GM12878 (cell line): ENCODE results near the gene NIPAL3. TPM values are rescaled to one million over a fixed set of nuclear protein-coding genes. Genes with fewer than 3 reads are reported as not detected.

Source experiments
- ATAC-seq: fragments of 200-7000 bp; cut with Tn5 transposase; 3 replicates; pipeline ENCODE4 v1.9.1; 2020; ENCODE audit warnings: mild to moderate bottlenecking, moderate library complexity
- BruUV-seq: library from RNA; stranded (reverse); fragments of 400-500 nt; replicated peaks from 2 replicates; lab custom pipeline; 2021; lab: Mats Ljungman, UMichigan
- CTCF ChIA-PET: fragments of 300-600 bp; sonication (Branson Sonifier 250); formaldehyde crosslinking; extraction: SDS; loops from one replicate; lab custom pipeline; 2021; ENCODE audit warnings: inconsistent platforms; lab: Yijun Ruan, JAX
- POLR2A ChIA-PET: fragments of 350-600 bp; formaldehyde crosslinking; extraction: SDS; loops from one replicate; lab custom pipeline; 2021; ENCODE audit warnings: inconsistent platforms; lab: Charles Lee
- RAD21 ChIA-PET: fragments of 300-600 bp; sonication (Branson Sonifier 250); formaldehyde crosslinking; loops from one replicate; lab custom pipeline; 2023; ENCODE audit warnings: antibody characterized with exemption; ENCODE audit not compliant: unreplicated experiment; lab: Charles Lee
- SMC1A ChIA-PET: fragments of 300-600 bp; sonication (Branson Sonifier 250); formaldehyde crosslinking; loops from one replicate; lab custom pipeline; 2023; ENCODE audit not compliant: unreplicated experiment, uncharacterized antibody; lab: Charles Lee
- DNase-seq: peaks from one replicate; pipeline ENCODE4 v3.0.0-alpha.2; 2011; ENCODE audit warnings: low read depth, low spot score
- FAIRE-seq: peaks from 3 replicates; lab custom pipeline; 2011; peaks lifted over from hg19 to GRCh38; lab: Jason Lieb, UNC
- H2AFZ ChIP-seq: 2 replicates; pipeline ENCODE4 v1.6.0; 2011; ENCODE audit warnings: low read depth, low read length, control low read depth; ENCODE audit not compliant: control insufficient read depth
- H3K27ac ChIP-seq: 2 replicates; pipeline ENCODE4 v1.5.1; 2011; ENCODE audit warnings: control low read depth; ENCODE audit not compliant: control insufficient read depth, insufficient read depth
- H3K27me3 ChIP-seq, 2 experiments: replicated peaks in 1 of 2; 2 replicates each; pipeline versions ENCODE4 v1.6.0 to v1.6.1; 2011; ENCODE audit warnings: low read length in 1 of 2; ENCODE audit not compliant: control insufficient read depth in 2 of 2, insufficient read depth in 2 of 2
- H3K36me3 ChIP-seq, 2 experiments: 2 replicates each; pipeline ENCODE4 v1.5.1; 2011; ENCODE audit warnings: low read length in 1 of 2; ENCODE audit not compliant: control insufficient read depth in 2 of 2, insufficient read depth in 2 of 2
- H3K4me1 ChIP-seq: 2 replicates; pipeline ENCODE4 v1.6.1; 2011; ENCODE audit warnings: mild to moderate bottlenecking, low read length, moderate library complexity, mixed read lengths; ENCODE audit not compliant: control insufficient read depth, insufficient read depth
- H3K4me2 ChIP-seq: 2 replicates; pipeline ENCODE4 v1.6.0; 2011; ENCODE audit warnings: control low read depth; ENCODE audit not compliant: control insufficient read depth, insufficient read depth
- H3K4me3 ChIP-seq: fragments of 200-600 bp; sonication (generic); 2 replicates; pipeline ENCODE4 v1.5.1; 2016
- H3K79me2 ChIP-seq: 2 replicates; pipeline ENCODE4 v1.6.0; 2011; ENCODE audit warnings: low read length; ENCODE audit not compliant: control insufficient read depth, insufficient read depth
- H3K9ac ChIP-seq: 2 replicates; pipeline ENCODE4 v1.8.0; 2011; ENCODE audit warnings: low read length, control low read depth, mixed read lengths; ENCODE audit not compliant: control insufficient read depth, insufficient read depth
- H3K9me3 ChIP-seq: replicated peaks from 3 replicates; pipeline ENCODE4 v1.5.1; 2011; ENCODE audit warnings: mild to moderate bottlenecking, low read length; ENCODE audit not compliant: control insufficient read depth, insufficient read depth
- H4K20me1 ChIP-seq: 2 replicates; pipeline ENCODE4 v1.6.0; 2011; ENCODE audit not compliant: control insufficient read depth, insufficient read depth
- ASH2L ChIP-seq: fragments of 300-600, 200-600 bp; sonication (generic); IDR thresholded peaks from 2 replicates; pipeline ENCODE4 v1.6.1; 2017; ENCODE audit warnings: low read depth, mild to moderate bottlenecking, borderline replicate concordance
- BACH1 ChIP-seq: fragments of 450-650 bp; IDR thresholded peaks from 2 replicates; pipeline ENCODE4 v1.6.1; 2017; ENCODE audit warnings: mild to moderate bottlenecking, borderline replicate concordance
- CBX3 ChIP-seq: fragments of 200-600 bp; sonication (generic); IDR thresholded peaks from 2 replicates; pipeline ENCODE4 v1.6.1; 2016; ENCODE audit warnings: low read depth, borderline replicate concordance
- ESRRA ChIP-seq: IDR thresholded peaks from 2 replicates; pipeline ENCODE4 v1.6.1; 2012; ENCODE audit warnings: mild to moderate bottlenecking, low read length, improper control_type of control experiment
- GABPA ChIP-seq: IDR thresholded peaks from 2 replicates; pipeline ENCODE4 v1.6.1; 2014; ENCODE audit warnings: antibody characterized with exemption, low read depth, mild to moderate bottlenecking, inconsistent platforms
- HDAC6 ChIP-seq: fragments of 200-600 bp; sonication (generic); IDR thresholded peaks from one replicate; pipeline ENCODE4 v1.8.0; 2017; ENCODE audit warnings: antibody characterized with exemption; ENCODE audit not compliant: unreplicated experiment
- IKZF1 ChIP-seq: fragments of 450-650 bp; conservative IDR thresholded peaks from 2 replicates; pipeline ENCODE4 v1.6.1; 2017; ENCODE audit warnings: antibody characterized with exemption, mild to moderate bottlenecking
- NBN ChIP-seq: fragments of 450-650 bp; IDR thresholded peaks from 2 replicates; pipeline ENCODE4 v1.6.1; 2016
- RAD21 ChIP-seq: IDR thresholded peaks from 2 replicates; pipeline ENCODE4 v1.6.1; 2011; ENCODE audit warnings: mild to moderate bottlenecking, low read depth, low read length, moderate library complexity; ENCODE audit not compliant: insufficient read depth
- YY1 ChIP-seq: IDR thresholded peaks from 2 replicates; pipeline ENCODE4 v1.6.1; 2011; ENCODE audit warnings: low read depth, mild to moderate bottlenecking, low read length
- ZSCAN29 ChIP-seq: fragments of 450-650 bp; IDR thresholded peaks from 2 replicates; pipeline ENCODE4 v1.6.1; 2017; ENCODE audit warnings: mild to moderate bottlenecking, moderate library complexity
- WGBS: methylation state at CpG from one replicate; pipeline ENCODE4 v1.1.6; 2016; ENCODE audit warnings: low lambda C conversion rate; ENCODE audit not compliant: insufficient replicate concordance, insufficient coverage; ENCODE audit errors: missing lambda C conversion rate; 5-methylcytosine and 5-hydroxymethylcytosine counted together
- in situ Hi-C: fragments of 300-500 bp; cut with MboI; formaldehyde crosslinking; loops from 9 replicates; pipeline ENCODE4 v1.14.3; 2018; ENCODE audit warnings: mixed read lengths
- intact Hi-C: fragments of 100-400 bp; cut with micrococcal nuclease; formaldehyde crosslinking; loops from one replicate; pipeline ENCODE4 v1.14.2; 2022; ENCODE audit not compliant: unreplicated experiment
- polyA plus RNA-seq, 11 experiments: library from polyadenylated mRNA; depleted of rRNA in 4 of 11; unstranded in 6 of 11; stranded (reverse) in 5 of 11; fragments of >200 nt; fragmentation: Nextera tagmentation in 4 of 11; fragmentation: Illumina TruSeq in 1 of 11; extraction: Ambion mirVana in 4 of 11; extraction: Trizol in 1 of 11; gene quantifications; 1 replicate in 1 of 11; 2 replicates in 10 of 11; pipeline versions ENCODE4 v1.2.1 to v1.2.3, GENCODE V29; 2011 to 2016; ENCODE audit warnings: inconsistent platforms in 2 of 11, missing spikeins in 2 of 11, low read depth in 1 of 11
- total RNA-seq, 4 experiments: library from RNA; depleted of rRNA in 3 of 4; stranded (reverse); fragments of >200 nt in 3 of 4; fragmentation: Illumina TruSeq in 1 of 4; extraction: Trizol in 1 of 4; gene quantifications; 2 replicates each; pipeline versions ENCODE4 v1.2.1 to v1.2.3, GENCODE V29; 2013 to 2021
- TF ChIP-seq, protein P1 (sequence below): fragments of 450-650 bp; IDR thresholded peaks from 2 replicates; pipeline ENCODE4 v1.6.1; 2018; ENCODE audit warnings: mild to moderate bottlenecking, low read depth, moderate library complexity; ENCODE audit not compliant: partially characterized antibody
- TF ChIP-seq, protein P2 (sequence below): IDR thresholded peaks from 2 replicates; pipeline ENCODE4 v1.6.1; 2012; ENCODE audit warnings: low read length, inconsistent platforms
- TF ChIP-seq, protein P3 (sequence below): fragments of 450-650 bp; IDR thresholded peaks from 2 replicates; pipeline ENCODE4 v1.6.1; 2016; ENCODE audit warnings: mild to moderate bottlenecking, moderate library complexity, borderline replicate concordance
- TF ChIP-seq, protein P4 (sequence below): IDR thresholded peaks from 2 replicates; pipeline ENCODE4 v1.6.1; 2011; ENCODE audit warnings: low read depth, low read length, improper control_type of control experiment, borderline replicate concordance

The NIPAL3 gene
- total and polyA plus RNA-seq, 10 of the 15 experiments (the other 5 are each of a cell fraction or from before 2014, with no cell fraction given) = 2.1 to 9.4 (median 4.2) TPM

DNA sequence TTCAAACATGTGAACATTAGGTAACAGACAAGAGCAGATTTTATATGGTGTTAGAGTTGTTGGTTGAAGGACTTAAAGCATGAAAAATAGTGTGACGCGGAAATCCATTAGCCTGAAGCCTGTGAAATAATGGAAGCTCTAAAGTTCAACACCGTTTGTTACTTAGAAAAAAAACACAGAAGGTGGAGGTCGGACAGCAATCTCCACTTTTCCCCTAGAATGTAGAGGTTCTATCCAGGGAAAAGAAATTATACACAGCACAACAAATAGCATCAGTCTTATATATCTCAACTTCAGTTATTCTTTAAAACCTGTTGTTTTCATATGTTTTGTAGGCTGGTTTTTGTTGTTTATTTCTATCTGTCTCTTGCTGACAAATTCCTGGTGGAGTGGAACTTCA is 89.0 kb downstream of the NIPAL3 start (continued):
- TF ChIP-seq, protein P1, sequence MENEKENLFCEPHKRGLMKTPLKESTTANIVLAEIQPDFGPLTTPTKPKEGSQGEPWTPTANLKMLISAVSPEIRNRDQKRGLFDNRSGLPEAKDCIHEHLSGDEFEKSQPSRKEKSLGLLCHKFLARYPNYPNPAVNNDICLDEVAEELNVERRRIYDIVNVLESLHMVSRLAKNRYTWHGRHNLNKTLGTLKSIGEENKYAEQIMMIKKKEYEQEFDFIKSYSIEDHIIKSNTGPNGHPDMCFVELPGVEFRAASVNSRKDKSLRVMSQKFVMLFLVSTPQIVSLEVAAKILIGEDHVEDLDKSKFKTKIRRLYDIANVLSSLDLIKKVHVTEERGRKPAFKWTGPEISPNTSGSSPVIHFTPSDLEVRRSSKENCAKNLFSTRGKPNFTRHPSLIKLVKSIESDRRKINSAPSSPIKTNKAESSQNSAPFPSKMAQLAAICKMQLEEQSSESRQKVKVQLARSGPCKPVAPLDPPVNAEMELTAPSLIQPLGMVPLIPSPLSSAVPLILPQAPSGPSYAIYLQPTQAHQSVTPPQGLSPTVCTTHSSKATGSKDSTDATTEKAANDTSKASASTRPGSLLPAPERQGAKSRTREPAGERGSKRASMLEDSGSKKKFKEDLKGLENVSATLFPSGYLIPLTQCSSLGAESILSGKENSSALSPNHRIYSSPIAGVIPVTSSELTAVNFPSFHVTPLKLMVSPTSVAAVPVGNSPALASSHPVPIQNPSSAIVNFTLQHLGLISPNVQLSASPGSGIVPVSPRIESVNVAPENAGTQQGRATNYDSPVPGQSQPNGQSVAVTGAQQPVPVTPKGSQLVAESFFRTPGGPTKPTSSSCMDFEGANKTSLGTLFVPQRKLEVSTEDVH = no peak
- TF ChIP-seq HDAC6 = no peak

DNA sequence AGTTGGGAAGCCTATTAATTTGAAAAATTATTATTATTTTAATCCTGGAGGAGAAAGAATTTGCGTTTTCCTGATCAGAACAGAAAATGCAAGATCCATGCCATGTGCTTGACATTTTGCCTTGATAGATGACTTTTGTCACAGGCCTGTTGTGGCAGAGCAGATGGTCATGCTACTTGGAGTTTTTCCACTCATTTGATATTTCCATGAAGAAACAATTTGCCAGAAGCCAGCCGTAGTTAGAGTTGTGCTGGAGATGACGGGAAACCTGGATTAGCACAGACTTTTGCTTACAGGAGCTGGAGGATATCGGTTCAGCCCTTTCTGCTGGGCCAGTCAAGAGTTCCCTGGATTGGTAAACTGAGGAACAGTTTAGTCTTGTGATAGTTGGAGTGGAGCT is 90.2 kb downstream of the NIPAL3 start:
- Histone ChIP-seq H3K36me3 (no peaks in the 10 kb centered on the region), H3K79me2 (no peaks in the 10 kb centered on the region), H3K27me3 (peaks cover 10 to 20% of the 10 kb centered on the region in 2 experiments), H3K9me3 (no peaks in the 10 kb centered on the region), H3K4me1 (peaks cover 8% of the 10 kb centered on the region), H3K4me3 (no peak overlapping the region), H3K27ac (no peak overlapping the region), H3K9ac (no peak overlapping the region), H2AFZ (no peak overlapping the region), H3K4me2 (no peak overlapping the region), H4K20me1 (no peaks in the 10 kb centered on the region; the same call in 1 of the 2 replicates)
- FAIRE-seq (no peak), DNase-seq (no peak), ATAC-seq (no peak)
- RAD21 ChIA-PET = no interaction called here
- SMC1A ChIA-PET = no interaction called here
- WGBS = 62% methylated on average over 4 of the region's 4 CpGs
- POLR2A ChIA-PET = no interaction called here
- in situ Hi-C loops = no loop called here
- CTCF ChIA-PET = interaction anchor here (0.8 kb wide), 1 partner anchor 13 kb away, joined by 3 read pairs; no protein-coding TSS in a partner anchor
- BruUV-seq = no TSS peak
- intact Hi-C loops = no loop called here
- no peak for TF ChIP-seq BACH1
- TF ChIP-seq, protein P2, sequence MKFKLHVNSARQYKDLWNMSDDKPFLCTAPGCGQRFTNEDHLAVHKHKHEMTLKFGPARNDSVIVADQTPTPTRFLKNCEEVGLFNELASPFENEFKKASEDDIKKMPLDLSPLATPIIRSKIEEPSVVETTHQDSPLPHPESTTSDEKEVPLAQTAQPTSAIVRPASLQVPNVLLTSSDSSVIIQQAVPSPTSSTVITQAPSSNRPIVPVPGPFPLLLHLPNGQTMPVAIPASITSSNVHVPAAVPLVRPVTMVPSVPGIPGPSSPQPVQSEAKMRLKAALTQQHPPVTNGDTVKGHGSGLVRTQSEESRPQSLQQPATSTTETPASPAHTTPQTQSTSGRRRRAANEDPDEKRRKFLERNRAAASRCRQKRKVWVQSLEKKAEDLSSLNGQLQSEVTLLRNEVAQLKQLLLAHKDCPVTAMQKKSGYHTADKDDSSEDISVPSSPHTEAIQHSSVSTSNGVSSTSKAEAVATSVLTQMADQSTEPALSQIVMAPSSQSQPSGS = no peak
- no peak for TF ChIP-seq YY1
- TF ChIP-seq, protein P3, sequence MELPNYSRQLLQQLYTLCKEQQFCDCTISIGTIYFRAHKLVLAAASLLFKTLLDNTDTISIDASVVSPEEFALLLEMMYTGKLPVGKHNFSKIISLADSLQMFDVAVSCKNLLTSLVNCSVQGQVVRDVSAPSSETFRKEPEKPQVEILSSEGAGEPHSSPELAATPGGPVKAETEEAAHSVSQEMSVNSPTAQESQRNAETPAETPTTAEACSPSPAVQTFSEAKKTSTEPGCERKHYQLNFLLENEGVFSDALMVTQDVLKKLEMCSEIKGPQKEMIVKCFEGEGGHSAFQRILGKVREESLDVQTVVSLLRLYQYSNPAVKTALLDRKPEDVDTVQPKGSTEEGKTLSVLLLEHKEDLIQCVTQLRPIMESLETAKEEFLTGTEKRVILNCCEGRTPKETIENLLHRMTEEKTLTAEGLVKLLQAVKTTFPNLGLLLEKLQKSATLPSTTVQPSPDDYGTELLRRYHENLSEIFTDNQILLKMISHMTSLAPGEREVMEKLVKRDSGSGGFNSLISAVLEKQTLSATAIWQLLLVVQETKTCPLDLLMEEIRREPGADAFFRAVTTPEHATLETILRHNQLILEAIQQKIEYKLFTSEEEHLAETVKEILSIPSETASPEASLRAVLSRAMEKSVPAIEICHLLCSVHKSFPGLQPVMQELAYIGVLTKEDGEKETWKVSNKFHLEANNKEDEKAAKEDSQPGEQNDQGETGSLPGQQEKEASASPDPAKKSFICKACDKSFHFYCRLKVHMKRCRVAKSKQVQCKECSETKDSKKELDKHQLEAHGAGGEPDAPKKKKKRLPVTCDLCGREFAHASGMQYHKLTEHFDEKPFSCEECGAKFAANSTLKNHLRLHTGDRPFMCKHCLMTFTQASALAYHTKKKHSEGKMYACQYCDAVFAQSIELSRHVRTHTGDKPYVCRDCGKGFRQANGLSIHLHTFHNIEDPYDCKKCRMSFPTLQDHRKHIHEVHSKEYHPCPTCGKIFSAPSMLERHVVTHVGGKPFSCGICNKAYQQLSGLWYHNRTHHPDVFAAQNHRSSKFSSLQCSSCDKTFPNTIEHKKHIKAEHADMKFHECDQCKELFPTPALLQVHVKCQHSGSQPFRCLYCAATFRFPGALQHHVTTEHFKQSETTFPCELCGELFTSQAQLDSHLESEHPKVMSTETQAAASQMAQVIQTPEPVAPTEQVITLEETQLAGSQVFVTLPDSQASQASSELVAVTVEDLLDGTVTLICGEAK = no peak
- no peak for TF ChIP-seq HDAC6
- TF ChIP-seq ASH2L = no peak
- TF ChIP-seq GABPA = no peak
- no peak for TF ChIP-seq ZSCAN29
- TF ChIP-seq CBX3 = no peak
- TF ChIP-seq ESRRA = no peak
- TF ChIP-seq, protein P4, sequence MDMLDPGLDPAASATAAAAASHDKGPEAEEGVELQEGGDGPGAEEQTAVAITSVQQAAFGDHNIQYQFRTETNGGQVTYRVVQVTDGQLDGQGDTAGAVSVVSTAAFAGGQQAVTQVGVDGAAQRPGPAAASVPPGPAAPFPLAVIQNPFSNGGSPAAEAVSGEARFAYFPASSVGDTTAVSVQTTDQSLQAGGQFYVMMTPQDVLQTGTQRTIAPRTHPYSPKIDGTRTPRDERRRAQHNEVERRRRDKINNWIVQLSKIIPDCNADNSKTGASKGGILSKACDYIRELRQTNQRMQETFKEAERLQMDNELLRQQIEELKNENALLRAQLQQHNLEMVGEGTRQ = no peak
- no peak for TF ChIP-seq NBN
- TF ChIP-seq IKZF1 = no peak
- no peak for TF ChIP-seq RAD21
